Esophagus squamous epithelium (tissue), 5 donors: ENCODE measurements around the gene LMAN1L. TPM values are rescaled to one million over a fixed set of nuclear protein-coding genes. Genes with fewer than 3 reads are reported as not detected.

ENCODE experiments used
- DNase-seq: peaks from one replicate; lab custom pipeline; 2025; lab: John Stamatoyannopoulos, UW
- H3K27ac ChIP-seq, 4 donors: fragments of 200-600 bp; sonication (generic); one replicate each; pipeline ENCODE4 v1.5.1; 2016 to 2019; ENCODE audit warnings: mild to moderate bottlenecking in 1 of 4
- H3K27me3 ChIP-seq, 4 donors: fragments of 200-600 bp; sonication (generic); 1 replicate in 3 of 4; 2 replicates in 1 of 4; pipeline versions ENCODE4 v1.5.1 to v1.6.0; 2017 to 2021; ENCODE audit warnings: antibody characterized with exemption in 1 of 4
- H3K36me3 ChIP-seq, 3 donors: fragments of 200-600 bp; sonication (generic); one replicate each; pipeline ENCODE4 v1.5.1; 2016 to 2019
- H3K4me1 ChIP-seq, 3 donors: fragments of 200-600 bp; sonication (generic); one replicate each; pipeline ENCODE4 v1.5.1; 2017 to 2019
- H3K4me3 ChIP-seq, 4 donors: fragments of 200-600 bp; sonication (generic); 1 replicate in 3 of 4; 2 replicates in 1 of 4; pipeline ENCODE4 v1.5.1; 2016 to 2019; ENCODE audit warnings: mild to moderate bottlenecking in 2 of 4, moderate library complexity in 1 of 4
- H3K9me3 ChIP-seq, 3 donors: fragments of 200-600 bp; sonication (generic); one replicate each; pipeline ENCODE4 v1.5.1; 2016 to 2019
- POLR2A ChIP-seq, 4 donors: fragments of 450-650 bp; IDR thresholded peaks; one replicate each; pipeline ENCODE4 v1.6.1; 2017; ENCODE audit warnings: antibody characterized with exemption in 4 of 4, mild to moderate bottlenecking in 4 of 4, moderate library complexity in 3 of 4
- WGBS, 2 donors: methylation state at CpG; one replicate each; pipeline ENCODE4 v1.1.5; 2018; 5-methylcytosine and 5-hydroxymethylcytosine counted together
- intact Hi-C: fragments of 100-400 bp; cut with DNase I; formaldehyde crosslinking; loops from one replicate; pipeline ENCODE4 v1.15.0; 2022
- total RNA-seq, 4 donors: library from RNA; depleted of rRNA; stranded (reverse); fragments of >200 nt; gene quantifications; one replicate each; pipeline ENCODE4 v1.1.0, GENCODE V29; 2016
- TF ChIP-seq, protein P1 (sequence below), 6 experiments: fragments of 450-650 bp in 4 of 6; fragments of 200-600 bp in 2 of 6; sonication (generic) in 2 of 6; IDR thresholded peaks; one replicate each; pipeline ENCODE4 v1.5.1; 2016 to 2019; ENCODE audit warnings: antibody characterized with exemption in 6 of 6, mild to moderate bottlenecking in 4 of 6, moderate library complexity in 4 of 6
- donor health status: DM: yes; HTN: yes; CAD: no.

LMAN1L gene
- total RNA-seq, 4 donors from 2014 or later, result 0.18 TPM; not detected in 3

DNA sequence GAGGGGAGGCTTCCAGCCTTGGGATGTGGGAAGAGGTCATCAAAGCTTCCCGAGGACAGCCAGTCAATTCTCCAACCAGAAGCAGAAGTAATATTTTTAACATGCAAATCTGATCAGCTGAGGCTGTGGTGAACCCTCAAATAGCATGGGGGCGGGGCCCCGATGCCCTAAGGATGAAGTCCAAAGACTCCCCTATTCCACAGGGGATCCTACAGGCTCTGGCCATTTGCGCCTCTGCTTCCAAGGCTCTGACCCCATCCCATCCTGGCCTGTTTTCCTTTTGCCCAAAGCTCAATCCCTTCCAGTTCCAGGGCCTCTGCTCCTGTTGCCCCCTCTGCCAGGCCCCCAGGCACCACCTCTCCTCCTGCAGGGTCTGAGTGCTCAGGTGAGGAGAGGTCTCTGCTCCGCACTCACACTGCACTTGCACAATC lies 37.5 kb upstream of the LMAN1L start:
- intact Hi-C loops, result no loop called here
- no peaks in the 10 kb centered on the region for H3K36me3 ChIP-seq
- H3K27ac ChIP-seq, result peak overlapping the region in 2 of 4 donors; percentile 80 to 99
- TF ChIP-seq POLR2A (IDR thresholded peaks at IDR 0.05), result no peak
- TF ChIP-seq, protein P1, sequence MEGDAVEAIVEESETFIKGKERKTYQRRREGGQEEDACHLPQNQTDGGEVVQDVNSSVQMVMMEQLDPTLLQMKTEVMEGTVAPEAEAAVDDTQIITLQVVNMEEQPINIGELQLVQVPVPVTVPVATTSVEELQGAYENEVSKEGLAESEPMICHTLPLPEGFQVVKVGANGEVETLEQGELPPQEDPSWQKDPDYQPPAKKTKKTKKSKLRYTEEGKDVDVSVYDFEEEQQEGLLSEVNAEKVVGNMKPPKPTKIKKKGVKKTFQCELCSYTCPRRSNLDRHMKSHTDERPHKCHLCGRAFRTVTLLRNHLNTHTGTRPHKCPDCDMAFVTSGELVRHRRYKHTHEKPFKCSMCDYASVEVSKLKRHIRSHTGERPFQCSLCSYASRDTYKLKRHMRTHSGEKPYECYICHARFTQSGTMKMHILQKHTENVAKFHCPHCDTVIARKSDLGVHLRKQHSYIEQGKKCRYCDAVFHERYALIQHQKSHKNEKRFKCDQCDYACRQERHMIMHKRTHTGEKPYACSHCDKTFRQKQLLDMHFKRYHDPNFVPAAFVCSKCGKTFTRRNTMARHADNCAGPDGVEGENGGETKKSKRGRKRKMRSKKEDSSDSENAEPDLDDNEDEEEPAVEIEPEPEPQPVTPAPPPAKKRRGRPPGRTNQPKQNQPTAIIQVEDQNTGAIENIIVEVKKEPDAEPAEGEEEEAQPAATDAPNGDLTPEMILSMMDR (IDR thresholded peaks at IDR 0.05), result no peak
- H3K27me3 ChIP-seq, result peaks cover 0 to 4% (median 0%) of the 10 kb centered on the region in 4 donors
- peaks cover 21 to 95% (median 58%) of the 10 kb centered on the region in 3 donors for H3K4me1 ChIP-seq
- no peak for DNase-seq
- H3K9me3 ChIP-seq, result no peaks in the 10 kb centered on the region
- no peak overlapping the region for H3K4me3 ChIP-seq
- 72 to 79% methylated on average over 4 to 5 of the region's 5 CpGs for WGBS, 2 donors

- H3K27ac ChIP-seq, result peak overlapping the region in 2 of 4 donors; percentile 95 to 99
- H3K36me3 ChIP-seq, result no peaks in the 10 kb centered on the region
- H3K4me1 ChIP-seq, result peaks cover 22 to 100% (median 66%) of the 10 kb centered on the region in 3 donors
- no peak for DNase-seq
- no peaks in the 10 kb centered on the region for H3K27me3 ChIP-seq
- H3K4me3 ChIP-seq, result no peak overlapping the region
- H3K9me3 ChIP-seq, result no peaks in the 10 kb centered on the region
- no peak for TF ChIP-seq POLR2A (IDR thresholded peaks at IDR 0.05)
- TF ChIP-seq, protein P1 (IDR thresholded peaks at IDR 0.05), result no peak
- 86 to 89% methylated on average over 4 of the region's 4 CpGs for WGBS, 2 donors
- intact Hi-C loops, result no loop called here
Measured at GRCh38 chr15:74775894-74776293, 36.7 kb upstream of the LMAN1L start.

- Histone ChIP-seq H3K4me1 (peaks cover 30 to 97% (median 66%) of the 10 kb centered on the region in 3 donors), H3K9me3 (no peaks in the 10 kb centered on the region), H3K36me3 (no peaks in the 10 kb centered on the region), H3K27ac (peak overlapping the region; percentile 35 to 99 (median 88)), H3K27me3 (no peaks in the 10 kb centered on the region), H3K4me3 (no peak overlapping the region)
- no peak for TF ChIP-seq POLR2A (IDR thresholded peaks at IDR 0.05)
- TF ChIP-seq, protein P1 (IDR thresholded peaks at IDR 0.05), result no peak
- intact Hi-C loops, result no loop called here
- WGBS, 2 donors, result 13 to 24% methylated on average over 6 to 10 of the region's 13 CpGs
- DNase-seq, result no peak
Measured at GRCh38 chr15:74776821-74777768, 35.5 kb upstream of the LMAN1L start.

DNA sequence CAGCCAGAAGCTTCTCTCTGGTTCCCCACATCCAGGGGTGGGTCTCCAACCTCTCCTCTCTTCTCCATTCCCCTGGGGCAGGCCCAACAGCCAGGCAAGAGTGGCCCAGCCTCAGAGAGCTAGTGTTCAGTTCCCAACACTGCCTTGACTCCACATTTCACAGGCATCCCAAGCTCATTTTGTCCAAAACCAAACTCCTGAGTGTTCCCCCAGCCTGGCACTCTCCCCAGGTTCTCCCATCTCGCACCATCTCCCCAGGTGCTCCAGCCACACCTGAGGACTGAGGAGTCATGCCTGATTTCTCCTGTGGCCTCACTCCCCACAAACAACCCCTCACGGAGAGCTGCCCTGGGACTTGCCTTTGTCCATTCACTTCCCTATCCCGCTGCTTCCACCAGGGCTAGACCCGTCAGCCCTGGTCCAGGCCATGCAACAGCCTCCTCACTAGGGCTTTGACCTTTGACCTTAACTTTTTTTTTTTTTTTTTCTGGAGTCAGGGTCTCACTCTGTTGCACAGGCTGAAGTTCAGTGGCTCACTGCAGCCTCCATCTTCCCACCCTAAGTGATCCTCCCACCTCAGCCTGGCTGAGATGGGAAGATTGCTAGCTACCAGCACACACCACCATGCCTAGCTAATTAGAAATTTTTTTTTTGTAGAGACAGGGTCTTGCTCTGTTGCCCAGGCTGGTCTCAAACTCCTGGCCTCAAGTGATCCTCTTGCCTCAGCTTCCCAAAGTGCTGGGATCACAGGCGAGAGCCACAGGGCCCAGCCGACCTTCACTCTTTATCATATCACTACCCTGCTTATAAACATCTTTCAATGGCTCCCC lies 34.7 kb upstream of the LMAN1L start:
- TF ChIP-seq, protein P1 (IDR thresholded peaks at IDR 0.05), result no peak
- no peak for TF ChIP-seq POLR2A (IDR thresholded peaks at IDR 0.05)
- H3K27me3 ChIP-seq, result no peaks in the 10 kb centered on the region
- no peaks in the 10 kb centered on the region for H3K36me3 ChIP-seq
- 71 to 79% methylated on average over 6 of the region's 6 CpGs for WGBS, 2 donors
- H3K27ac ChIP-seq, result peak overlapping the region; percentile 35 to 99 (median 88)
- H3K4me1 ChIP-seq, result peaks cover 28 to 92% (median 65%) of the 10 kb centered on the region in 3 donors
- H3K9me3 ChIP-seq, result no peaks in the 10 kb centered on the region
- no peak for DNase-seq
- intact Hi-C loops, result no loop called here
- H3K4me3 ChIP-seq, result no peak overlapping the region
